HTERT RPE-1 (cell line): ENCODE measurements around the gene HAND1.

Experiments
- in situ Hi-C: fragments of 300-500 bp; cut with MboI; formaldehyde crosslinking; loops from 4 replicates; pipeline ENCODE4 v1.14.3; 2020; ENCODE audit warnings: low sequenced_read_pairs

The HAND1 gene

DNA sequence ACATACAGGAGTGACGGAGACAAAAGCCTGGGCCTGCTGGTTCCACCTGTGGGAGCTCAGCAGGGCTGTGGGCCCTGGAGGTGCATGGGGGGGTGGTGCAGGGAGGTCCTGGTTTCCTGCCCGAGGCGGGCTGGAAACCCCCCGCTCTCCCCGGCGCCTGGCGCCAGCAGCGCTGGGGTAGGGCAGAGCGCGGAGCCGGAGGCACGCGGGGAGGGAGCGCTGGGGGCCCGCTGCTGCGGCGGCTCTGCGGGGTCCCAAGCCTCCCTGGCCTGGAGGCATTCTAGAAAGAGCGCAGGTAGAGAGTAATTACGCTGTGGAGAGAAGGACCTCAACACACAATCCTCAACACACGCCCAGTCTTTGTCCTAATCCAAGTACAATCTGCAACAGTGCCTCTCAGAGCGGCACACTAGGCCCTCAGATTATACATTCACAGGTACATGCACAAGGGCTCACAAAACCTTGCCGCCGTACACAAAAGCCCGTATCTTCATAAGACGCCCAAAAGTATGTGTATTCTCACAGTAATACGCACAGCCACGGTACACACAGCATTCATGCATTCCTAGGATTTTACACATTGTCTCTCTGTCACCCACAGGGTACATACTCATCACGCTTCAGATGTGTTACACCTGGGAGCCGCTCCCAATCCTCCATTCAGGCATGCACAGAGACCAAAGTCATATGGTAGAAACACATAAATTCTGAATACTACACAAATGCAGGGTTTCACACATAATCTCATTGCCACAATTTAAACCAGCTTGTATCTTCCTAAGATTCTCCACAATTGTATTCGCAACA, 2.1 kb upstream of the HAND1 start:
- in situ Hi-C loops = no loop called here

DNA sequence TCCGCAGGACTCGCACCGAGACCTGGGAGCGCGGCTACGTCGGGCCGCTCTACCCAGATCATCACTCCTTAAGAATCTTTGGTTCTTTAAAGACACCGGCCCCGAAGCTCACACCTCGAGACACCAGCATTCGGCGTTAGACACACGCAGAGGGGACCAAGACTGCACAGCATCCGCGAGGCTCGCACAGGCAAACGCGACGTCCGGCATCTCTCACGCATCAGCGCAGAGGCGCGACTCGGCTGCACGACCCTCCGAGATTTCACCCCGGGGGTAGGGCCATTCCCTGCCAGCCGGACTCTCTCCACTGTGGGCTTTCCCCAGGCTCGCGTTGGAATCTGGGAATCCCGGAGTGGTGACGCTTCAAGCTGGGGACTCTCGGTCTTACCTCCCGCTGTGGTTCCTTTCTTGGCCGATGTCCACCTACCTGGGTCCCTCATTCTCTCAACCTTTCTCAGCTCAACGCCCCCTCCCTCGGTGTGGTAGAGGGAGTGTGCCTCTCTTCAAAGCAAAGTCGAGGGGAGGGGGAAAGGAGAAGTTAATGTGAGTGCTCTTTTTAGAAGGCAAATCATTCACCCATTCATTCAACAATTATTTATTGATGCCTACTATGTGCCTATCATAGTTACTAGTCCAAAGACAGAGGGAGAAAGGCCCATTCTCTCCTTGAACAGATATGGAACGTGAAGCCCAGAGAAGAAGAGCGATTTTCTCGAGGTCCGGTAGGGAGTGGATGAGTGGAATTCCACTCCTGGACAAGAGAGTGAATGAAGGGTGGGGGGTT, 1.3 kb upstream of the HAND1 start:
- in situ Hi-C loops = no loop called here

DNA sequence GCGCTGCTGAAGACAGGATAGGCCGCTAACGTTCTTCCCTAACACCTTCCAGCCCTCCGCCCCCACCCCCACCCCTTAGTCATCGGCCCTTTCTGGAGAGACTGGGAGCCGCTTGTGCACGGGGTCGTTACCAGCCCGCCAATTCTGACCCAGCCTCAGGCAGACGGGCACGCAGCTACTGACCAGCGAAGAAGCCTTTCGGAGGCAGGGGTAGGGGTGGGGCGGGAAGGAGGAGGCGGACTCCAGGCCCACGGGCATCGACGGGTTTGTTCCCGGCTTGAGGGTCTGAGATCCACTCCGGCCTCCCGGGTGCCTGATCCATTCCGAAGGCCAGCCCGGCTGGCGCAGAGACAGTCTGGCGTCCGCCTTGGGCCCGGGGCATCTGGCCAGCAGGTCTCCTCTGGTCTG, 729 bp upstream of the HAND1 start:
- in situ Hi-C loops = no loop called here

DNA sequence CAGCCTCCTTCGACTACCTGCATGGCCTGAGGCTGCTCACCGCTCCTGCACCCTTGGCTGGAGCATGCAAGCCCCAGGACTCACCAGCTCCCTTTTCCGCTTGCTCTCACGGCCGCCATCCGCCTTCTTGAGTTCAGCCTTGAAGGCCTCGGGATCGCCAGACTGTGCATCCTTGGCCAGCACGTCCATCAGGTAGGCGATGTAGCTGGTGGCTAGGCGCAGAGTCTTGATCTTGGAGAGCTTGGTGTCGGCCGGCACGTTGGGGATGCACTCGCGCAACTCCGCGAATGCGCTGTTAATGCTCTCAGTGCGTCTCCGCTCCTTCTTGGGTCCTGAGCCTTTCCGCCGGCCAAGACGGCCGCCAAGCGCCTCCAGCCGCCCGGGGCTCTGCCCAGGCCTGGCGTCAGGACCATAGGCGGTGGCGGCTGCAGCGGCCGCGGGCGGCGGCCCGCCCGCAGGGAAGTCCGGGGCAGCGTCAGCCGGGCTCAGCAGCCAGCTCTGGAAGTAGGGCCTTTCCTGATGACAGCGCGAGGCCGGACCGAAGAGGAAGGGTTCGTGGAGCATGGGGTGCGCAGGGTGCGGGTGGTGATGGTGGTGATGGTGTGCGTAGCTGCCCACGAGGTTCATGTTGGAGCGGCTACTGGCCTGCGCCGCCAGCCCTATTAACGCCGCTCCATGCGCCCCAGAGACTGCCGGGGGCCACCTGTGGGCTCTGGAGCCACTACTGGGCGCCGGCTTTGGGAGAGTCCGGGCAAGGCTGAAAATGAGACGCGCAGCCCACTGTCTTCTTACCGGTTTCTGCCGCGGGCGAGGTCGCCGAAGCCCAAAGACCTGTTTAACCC, 424 bp downstream of the HAND1 start:
- in situ Hi-C loops = no loop called here

DNA sequence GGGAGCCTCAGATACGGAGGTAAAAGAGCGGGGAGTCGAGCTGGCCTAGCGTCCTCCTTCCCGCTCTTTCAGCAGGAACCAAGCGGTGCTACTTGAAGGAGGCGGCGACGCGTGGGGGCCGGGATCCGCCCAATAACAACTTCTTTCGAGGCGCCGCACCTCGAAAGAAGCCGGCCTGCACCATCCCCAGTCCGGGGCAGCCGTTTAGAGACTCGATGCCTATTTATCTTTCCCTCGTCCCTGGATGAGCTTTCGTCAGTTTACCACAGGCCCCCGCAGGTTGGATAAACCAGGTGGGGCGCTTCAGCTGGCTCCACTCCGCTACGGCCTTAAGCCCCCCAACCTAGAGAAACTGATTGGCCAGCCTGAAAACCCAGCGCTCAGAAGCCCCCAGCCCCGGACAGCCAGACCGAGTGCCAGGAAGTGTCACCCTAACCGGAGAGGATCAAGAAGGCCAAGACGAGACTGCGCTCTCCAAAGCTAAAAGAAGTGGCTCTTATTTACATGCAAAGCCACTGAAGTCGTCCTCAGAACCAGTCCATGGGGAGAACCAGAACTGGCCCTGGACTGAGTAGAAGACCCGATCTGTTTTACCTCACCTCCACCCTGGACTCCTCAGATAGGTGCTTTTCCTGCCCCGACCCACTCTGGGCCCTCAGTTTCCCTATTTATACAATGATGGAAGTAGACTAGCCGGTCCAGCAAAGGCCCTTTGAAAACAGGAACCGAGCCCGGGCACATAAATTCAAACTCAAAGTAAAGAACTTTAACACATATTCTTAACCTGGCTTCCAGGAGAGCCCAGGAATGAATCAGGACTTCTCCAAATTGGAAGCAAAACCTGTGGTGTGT, 1.4 kb downstream of the HAND1 start:
- in situ Hi-C loops = no loop called here

DNA sequence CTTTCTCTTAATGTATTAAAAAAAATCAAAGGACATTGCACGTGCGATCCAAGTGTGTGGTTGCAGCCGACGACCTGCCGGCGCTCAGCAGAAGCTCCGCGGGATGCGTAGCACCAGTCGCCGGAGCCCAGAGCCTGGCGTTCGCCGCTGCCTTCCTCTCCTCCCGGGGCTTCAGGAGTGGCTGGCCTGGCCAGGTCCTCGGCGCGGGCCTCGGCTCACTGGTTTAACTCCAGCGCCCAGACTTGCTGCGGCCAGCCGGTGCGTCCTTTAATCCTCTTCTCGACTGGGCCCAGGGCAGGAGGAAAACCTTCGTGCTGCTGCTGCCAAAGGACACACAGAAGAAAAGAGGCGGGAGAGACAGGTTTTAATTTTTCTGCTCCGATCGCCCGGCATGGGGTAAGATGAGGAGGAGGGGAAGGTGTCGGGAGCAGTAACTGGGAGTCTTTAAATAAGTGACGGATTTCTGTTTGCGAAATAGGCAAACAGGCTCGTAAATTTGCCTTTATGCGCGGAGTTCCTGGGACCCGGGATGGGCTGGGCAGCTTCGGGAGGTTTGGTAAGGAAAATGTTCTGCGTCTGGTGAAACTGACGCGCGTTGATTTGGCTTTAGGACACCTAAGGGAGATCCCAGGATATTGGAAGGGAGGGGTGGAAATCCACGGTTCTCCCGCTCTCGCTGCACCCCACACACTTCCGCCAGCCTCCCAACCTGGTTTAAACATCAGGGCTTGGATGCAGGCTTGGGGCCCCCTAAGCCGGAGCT, 2.3 kb downstream of the HAND1 start:
- in situ Hi-C loops = no loop called here

DNA sequence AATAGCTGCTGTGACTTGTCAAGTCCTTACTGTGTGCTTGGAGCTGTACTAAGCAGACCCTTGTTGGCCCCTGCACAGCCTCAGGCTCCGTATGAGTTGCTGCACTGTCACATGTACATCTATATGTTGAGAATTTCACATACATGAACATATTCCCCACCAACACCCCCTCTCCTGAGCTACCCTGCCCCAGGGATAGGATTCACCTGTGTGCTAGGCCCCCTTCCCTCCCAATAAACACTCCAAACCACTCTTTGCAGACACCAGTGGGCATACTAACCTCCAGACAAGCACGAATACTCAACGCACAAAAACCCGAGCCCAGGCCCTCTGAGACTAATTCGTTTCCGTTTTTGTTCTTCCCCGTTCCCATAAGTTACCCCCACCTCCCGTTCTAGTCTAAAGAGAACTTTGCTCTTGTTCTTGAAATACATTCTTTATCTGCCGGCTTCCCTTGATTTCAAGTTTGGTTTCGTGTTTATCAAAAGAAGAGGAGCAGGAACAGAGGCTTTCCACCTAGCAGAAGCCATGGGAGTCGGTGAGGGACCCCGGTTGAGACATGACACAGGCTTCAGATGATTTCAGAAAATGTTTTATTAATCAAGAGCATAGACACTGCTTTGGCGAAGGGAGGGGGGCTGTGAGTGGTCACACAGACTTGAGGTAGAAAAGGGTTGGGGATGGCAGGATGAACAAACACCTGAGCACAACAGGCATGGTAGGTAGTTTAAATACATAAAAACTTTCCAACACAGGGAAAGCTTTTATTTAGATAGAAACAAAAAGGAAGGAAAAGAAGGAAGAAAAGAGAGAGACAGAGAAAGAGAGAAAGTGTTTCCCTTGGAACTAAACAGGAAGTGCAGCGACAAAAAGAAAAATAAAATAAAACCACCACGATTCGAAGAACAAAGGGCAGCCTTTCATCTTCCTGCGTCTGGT, 3.4 kb downstream of the HAND1 start:
- in situ Hi-C loops = no loop called here

DNA sequence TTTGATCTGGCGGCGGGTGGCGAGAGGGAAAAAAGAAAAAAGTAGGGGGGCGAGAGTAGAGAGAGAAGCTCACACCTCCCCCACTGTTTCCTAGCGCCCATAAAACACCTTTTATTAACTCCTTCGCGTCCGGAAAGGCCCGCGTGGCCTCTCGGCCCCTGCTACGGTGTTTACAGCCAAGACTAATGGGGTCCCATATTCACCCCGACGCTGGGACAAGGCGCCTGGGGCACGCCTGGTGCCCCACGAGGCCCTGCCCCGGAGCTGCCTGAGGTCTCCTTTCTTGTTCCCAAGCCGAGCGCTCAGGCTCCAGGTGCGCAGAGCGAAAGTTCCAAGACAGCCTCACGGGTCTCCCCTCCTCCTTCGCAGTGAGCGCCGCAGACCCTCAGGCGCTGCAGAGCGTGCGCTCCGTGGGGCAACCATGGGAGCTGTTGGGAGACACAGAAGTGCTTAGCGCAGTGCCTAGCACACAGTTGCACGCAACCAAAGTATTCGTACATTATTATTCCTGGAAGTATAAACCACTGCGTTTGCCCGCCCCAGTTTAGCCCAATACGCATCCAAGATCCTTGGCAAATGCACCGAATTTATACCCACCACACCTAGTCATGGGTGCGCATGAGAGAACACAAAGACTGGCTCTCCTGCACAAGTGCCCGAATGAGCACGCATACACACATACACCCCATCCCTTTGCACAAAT, 4.3 kb downstream of the HAND1 start:
- in situ Hi-C loops = no loop called here

DNA sequence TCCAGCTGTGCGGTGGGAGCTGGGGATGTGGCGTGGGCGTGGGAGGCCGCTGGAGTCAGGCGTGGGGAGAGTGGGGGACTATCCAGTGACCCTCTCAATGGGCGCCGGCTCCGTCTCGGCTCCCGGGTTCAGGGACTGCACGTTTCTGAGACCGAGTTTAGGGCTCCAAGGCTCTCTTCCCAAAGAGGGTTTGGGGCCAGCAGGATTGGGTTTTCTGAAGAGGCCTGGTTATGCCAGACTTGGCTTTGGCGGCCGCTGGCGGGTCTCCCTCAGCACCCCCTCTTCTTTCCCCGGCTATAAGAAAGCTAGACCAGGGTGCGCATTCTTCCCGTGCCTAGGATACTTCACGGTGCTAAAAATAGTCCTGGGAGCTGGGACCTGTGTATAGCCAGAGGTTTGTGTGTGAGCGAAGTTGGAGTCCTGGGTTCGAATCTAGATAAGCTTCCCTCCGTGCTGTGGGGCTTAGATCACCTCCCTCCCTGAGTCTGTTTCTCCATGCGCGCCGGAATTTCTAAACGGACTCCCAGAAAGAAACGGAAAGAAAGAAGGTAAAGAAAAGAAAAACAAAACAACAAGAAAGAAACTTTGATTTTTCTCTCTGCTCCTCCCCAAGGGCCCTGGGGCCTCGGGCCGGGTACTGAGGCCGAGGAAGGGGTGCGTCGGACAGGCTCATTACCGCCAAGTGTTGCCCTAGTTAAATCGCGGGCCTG, 5.0 kb downstream of the HAND1 start:
- in situ Hi-C loops = no loop called here

DNA sequence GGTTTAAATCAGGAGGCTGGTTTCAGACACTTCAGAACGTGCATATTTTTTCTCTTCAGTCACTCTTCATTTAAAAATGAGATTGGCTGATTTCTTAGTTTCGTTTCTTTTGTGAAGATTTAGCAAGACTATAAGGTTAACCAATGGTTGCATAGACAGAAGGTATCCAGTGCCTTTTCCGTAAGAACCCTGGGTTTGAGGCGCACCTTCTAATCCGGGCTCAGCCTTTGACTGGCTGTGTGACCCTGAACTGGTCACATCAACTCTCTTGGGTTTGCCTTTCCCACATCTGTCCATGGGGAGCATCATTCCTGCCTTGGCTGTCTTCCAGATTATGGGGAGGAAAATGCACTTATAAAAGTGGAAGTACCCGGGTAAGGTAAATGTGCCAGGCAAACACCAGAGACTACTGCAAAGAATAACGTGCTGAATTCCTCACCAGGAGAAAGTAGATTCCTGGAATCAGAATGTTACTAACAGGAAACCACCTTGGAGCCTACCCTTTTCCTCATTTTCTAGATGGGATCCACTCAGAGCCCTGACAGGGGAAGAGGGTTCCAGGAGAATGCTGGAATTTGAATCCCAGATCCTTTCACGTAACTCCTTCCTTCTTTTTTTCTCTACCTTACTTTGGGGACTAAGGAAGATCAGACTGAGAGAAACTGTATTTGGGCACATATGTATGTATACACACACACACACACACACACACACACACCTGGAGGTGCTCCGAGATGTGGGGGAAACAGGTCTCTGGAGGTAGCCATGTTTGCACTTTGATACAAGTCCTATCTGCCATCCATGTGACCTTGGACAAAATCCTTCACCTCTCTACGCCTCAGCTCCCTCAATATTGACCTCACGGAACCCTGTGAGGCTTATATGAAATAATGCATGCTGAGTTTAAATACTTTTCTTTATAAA, 6.8 kb downstream of the HAND1 start:
- in situ Hi-C loops = no loop called here

DNA sequence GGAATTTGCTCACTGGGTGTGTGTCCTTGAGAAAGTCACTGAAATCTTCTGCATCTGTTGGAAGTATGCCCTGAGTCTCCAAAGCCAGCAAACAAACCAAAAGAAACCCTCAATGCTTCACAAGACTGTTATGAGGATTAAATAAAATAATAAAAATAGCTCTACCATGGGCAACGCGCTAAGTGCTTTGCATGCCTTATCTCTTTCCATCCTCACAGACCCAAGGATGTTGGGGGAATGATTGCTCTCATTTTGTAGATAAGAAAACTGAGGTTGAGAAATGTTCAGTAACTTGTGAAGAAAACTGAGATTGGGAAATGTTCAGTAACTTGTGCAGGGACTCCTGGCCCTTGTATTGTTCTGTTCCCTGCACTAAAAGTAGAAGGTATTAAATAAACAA, 7.9 kb downstream of the HAND1 start:
- in situ Hi-C loops = no loop called here

DNA sequence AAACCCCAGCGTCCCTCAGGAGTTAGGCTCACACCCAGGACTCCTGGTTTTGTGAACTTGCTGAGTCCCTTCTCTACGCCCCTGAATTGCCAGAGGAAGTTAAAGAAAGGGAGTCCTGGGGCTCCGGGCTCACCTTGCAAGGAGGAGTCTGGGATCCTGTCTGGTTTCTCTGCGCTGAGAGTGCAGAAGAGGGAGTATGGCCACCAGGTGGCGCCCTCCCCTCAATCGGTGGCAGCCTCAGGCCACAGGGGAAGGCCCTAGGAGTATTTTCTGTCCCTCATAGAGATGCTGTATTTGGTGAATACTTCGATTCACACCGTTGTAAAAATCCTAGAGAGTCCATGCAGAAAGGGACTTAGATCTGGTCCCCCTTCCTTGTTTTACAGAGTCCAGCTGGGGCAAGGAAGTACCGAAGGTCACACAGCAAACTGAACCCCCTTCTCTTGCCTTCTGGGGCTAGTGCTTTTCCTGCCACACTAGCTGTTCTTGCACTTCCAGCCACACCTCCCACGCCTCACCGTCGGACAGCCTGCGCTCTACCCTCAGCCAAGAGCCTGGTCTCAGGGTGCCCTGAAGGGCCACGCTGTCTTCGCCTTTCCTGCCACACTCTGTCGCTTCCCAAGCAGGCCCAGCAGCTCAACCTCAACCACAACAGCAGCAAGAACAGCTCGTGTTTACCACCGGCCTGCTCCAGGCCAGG, 10.2 kb downstream of the HAND1 start:
- in situ Hi-C loops = no loop called here

DNA sequence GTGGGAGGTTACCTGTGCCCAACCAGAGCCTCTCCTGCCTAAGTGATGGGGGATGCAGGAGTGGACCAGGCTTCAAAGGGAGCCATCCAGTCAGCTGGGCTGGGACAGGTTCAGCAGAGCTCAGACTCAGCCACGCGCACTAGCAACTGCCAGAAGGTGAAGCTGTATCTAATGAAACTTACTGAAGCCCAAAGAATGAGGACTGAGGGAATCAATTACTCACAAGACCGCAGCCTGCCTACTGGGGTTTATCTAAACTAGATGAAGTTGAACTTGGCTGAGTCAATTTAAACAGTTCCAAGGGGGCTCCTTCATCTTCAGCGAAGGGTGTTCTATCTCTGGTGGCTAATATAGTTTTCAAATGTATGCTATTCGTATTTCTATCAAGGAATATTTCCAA, 11.4 kb downstream of the HAND1 start:
- in situ Hi-C loops = no loop called here

DNA sequence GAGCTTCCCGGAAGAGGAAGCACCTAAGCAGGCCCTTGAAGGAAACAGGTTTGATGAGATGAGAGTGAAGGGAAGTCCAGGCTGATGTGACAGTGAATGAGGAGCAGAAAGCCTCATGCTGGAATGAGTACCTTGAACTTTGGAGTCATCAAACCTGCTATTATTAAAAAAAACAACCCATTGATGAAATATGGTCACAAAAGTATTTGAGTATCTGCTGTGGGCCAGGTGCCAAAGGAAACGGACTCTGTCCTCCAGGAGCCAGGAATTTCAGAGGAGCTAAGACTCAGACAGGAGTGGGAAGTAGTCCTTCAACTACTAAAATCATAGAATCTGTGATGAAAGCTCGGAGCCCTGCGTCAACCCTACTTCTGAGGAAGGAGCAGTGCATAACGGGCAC, 11.9 kb downstream of the HAND1 start:
- in situ Hi-C loops = no loop called here

DNA sequence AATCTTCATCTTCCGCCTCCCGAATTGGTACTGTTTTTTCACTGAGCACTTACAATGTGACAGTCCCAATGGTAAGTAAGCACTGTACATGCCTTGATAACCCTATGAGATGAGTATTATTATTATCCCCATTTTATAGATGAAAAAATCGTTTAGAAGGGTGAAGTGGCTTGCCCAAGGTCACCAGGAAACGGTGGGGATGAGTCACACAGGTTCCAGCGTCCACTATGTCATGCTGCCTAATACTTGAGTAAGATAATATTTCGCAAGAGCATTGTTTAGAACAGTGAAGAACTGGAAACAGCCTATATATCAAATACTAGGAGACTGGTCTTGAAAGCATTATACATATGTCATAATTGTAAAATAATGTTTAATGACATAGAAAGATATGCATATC, 12.9 kb downstream of the HAND1 start:
- in situ Hi-C loops = no loop called here

DNA sequence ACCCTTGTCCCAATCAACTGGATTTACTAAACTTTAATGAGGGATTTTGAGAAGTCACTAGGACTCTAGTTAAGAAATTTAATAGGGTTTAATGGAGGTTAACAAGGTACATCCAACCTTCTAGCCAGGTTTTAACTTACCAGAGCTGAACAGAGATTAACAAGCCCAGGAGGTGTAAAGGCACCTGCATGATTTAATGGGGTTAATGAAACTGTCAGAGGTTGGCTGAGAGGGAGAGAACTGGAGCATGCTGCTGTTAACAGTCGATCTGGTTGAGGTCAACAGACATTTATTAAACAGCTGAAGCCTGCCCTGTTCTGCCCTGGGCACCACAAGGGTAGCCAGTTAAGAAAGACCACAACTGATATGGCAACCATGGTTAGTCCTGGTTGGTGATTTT, 13.6 kb downstream of the HAND1 start:
- in situ Hi-C loops = no loop called here
